ENCODE data around the gene PAX8. TPM values are rescaled to one million over a fixed set of nuclear protein-coding genes. Genes with fewer than 3 reads are reported as not detected.
A peak's percentile ranks its signal among the peaks of the same experiment; 100 is the strongest.

The PAX8 gene
- total and polyA plus RNA-seq, 2 of the 13 experiments (the other 11 are each of a cell fraction or from before 2014, with no cell fraction given): 1.5 to 8.8 TPM

- no peaks in the 10 kb centered on the region for H3K9me3 ChIP-seq (ENCODE audit: low read length)
- peak overlapping the region; percentile 48 for H2AFZ ChIP-seq (ENCODE audit: low read length)
- 42% methylated on average over 12 of the region's 12 CpGs for WGBS (ENCODE audit: low lambda C conversion rate)
- intact Hi-C loops (cut with micrococcal nuclease; ENCODE audit: unreplicated experiment): loop anchor here (5.0 kb wide), 1 partner anchor 65 kb away; no protein-coding TSS in a partner anchor
- in situ Hi-C loops (cut with HindIII; ENCODE audit: extremely low pct_ligation_motif_present, low pct_unique_long_range_greater_than_20kb): no loop called here
- ChIA-PET POLR2A (interaction anchor here (0.8 to 2.2 kb wide), 13 partner anchors 9 to 101 kb away, joined by 3 to 13 read pairs (median 4); no protein-coding TSS in a partner anchor), CTCF (ENCODE audit: low intra/inter-chr PET ratio, low total read pairs) (no interaction called here)
- H3K4me2 ChIP-seq (ENCODE audit: low read depth, low read length): peak overlapping the region; percentile 85
- FAIRE-seq: peak; percentile 40
- peak overlapping the region; percentile 90 for H3K27ac ChIP-seq (ENCODE audit: extremely low read length, insufficient read depth, low read length)
- no TSS peak for BruUV-seq (replicated peaks)
- peak; percentile 54 for ATAC-seq
- H3K9ac ChIP-seq (ENCODE audit: insufficient read depth, low read depth, low read length): peak overlapping the region; percentile 74
- no peaks in the 10 kb centered on the region for H3K79me2 ChIP-seq (ENCODE audit: insufficient read depth, low read length)
- no peaks in the 10 kb centered on the region for H3K27me3 ChIP-seq (ENCODE audit: control insufficient read depth in 1 of 2, insufficient read depth in 2 of 2, low read length in 2 of 2)
- H3K36me3 ChIP-seq (replicated peaks in 1 of 2; ENCODE audit: control insufficient read depth in 1 of 2, insufficient read depth in 2 of 2, low read length in 2 of 2): no peaks in the 10 kb centered on the region
- DNase-seq (ENCODE audit: low spot score): peak; percentile 49
- no peaks in the 10 kb centered on the region for H4K20me1 ChIP-seq (ENCODE audit: insufficient read depth, low read length)
- peaks cover 74% of the 10 kb centered on the region for H3K4me1 ChIP-seq (ENCODE audit: insufficient read depth, low read length)
- H3K4me3 ChIP-seq (replicated peaks in 1 of 3; ENCODE audit: insufficient read depth in 1 of 3, low read depth in 2 of 3, low read length in 3 of 3): peak overlapping the region; percentile 22 to 61 (median 37); a peak in 4 of 6 replicates
- TF ChIP-seq ZNF512B (CRISPR knock-in tag; IDR thresholded peaks at IDR 0.05; ENCODE audit: borderline replicate concordance) (no peak), PHF20 (CRISPR knock-in tag; IDR thresholded peaks at IDR 0.05) (no peak), ZBTB1 (CRISPR knock-in tag; IDR thresholded peaks at IDR 0.05; ENCODE audit: borderline replicate concordance) (no peak), ATF6 (CRISPR knock-in tag; conservative IDR thresholded peaks at IDR 0.05) (no peak; the same call in 1 of the 2 replicates), HDAC2 (CRISPR knock-in tag; IDR thresholded peaks at IDR 0.05) (no peak; the same call in 1 of the 2 replicates), ZNF777 (CRISPR knock-in tag; IDR thresholded peaks at IDR 0.05) (no peak), SIX4 (CRISPR knock-in tag; IDR thresholded peaks at IDR 0.05) (no peak), POLR2A (IDR thresholded peaks at IDR 0.05; ENCODE audit: insufficient read depth in 1 of 2, low read depth in 2 of 2, low read length in 2 of 2) (0 out of 4 replicates have a peak, but pooled peaks of 1 of the 2 experiments have one; percentile 26), ETV5 (CRISPR knock-in tag; IDR thresholded peaks at IDR 0.05; ENCODE audit: borderline replicate concordance) (0 out of 2 replicates have a peak, but pooled peaks have one; percentile 21), PRMT3 (CRISPR knock-in tag; IDR thresholded peaks at IDR 0.05; ENCODE audit: borderline replicate concordance, low read depth) (no peak)
Observed at GRCh38 chr2:113281910-113282746, 3.4 kb upstream of the PAX8 start.
